HEK293 (cell line): ENCODE data around the gene SLC12A2.

Experiments
- CTCF ChIA-PET: fragments of 350-600 bp; formaldehyde crosslinking; extraction: SDS; loops from one replicate; lab custom pipeline; 2021; ENCODE audit warnings: antibody characterized with exemption; lab: Yijun Ruan, JAX
- POLR2A ChIA-PET: fragments of 300-600 bp; formaldehyde crosslinking; extraction: SDS; loops from one replicate; lab custom pipeline; 2020; ENCODE audit warnings: antibody characterized with exemption, inconsistent platforms; lab: Yijun Ruan, JAX
- H3K27ac ChIP-seq: fragments of 200-500 bp; sonication (Bioruptor generic); 2 replicates; pipeline ENCODE4 v1.5.1; 2014; ENCODE audit warnings: low read depth, low read length, control low read depth, inconsistent platforms; ENCODE audit errors: extremely low read depth
- H3K36me3 ChIP-seq, 2 experiments: fragments of 200-500 bp in 1 of 2; sonication (Bioruptor generic) in 1 of 2; 1 replicate in 1 of 2; 2 replicates in 1 of 2; pipeline ENCODE4 v1.5.1; 2014 to 2017; ENCODE audit warnings: inconsistent platforms in 2 of 2, low read length in 2 of 2; ENCODE audit not compliant: control insufficient read depth in 2 of 2, insufficient read depth in 1 of 2
- H3K4me1 ChIP-seq: fragments of 200-500 bp; sonication (Bioruptor generic); 2 replicates; pipeline ENCODE4 v1.5.1; 2014; ENCODE audit warnings: mild to moderate bottlenecking, low read length, inconsistent platforms; ENCODE audit not compliant: control insufficient read depth, insufficient read depth
- H3K4me3 ChIP-seq: 2 replicates; pipeline ENCODE4 v1.5.1; 2011; ENCODE audit warnings: low read depth, mild to moderate bottlenecking, control low read depth, low read length, moderate library complexity
- H3K9me3 ChIP-seq: fragments of 200-500 bp; sonication (Bioruptor generic); 2 replicates; pipeline ENCODE4 v1.5.1; 2014; ENCODE audit warnings: low read depth, low read length, inconsistent platforms; ENCODE audit not compliant: control insufficient read depth, insufficient read depth
- BCL6B ChIP-seq: fragments of 450-650 bp; formaldehyde crosslinking; IDR thresholded peaks from 2 replicates; pipeline ENCODE4 v1.5.1; 2017; ENCODE audit warnings: missing biosample characterization, missing genetic modification characterization
- CTCF ChIP-seq: fragments of 450-650 bp; formaldehyde crosslinking; IDR thresholded peaks from 2 replicates; pipeline ENCODE4 v1.5.1; 2016; ENCODE audit warnings: missing biosample characterization, missing genetic modification characterization
- GLIS1 ChIP-seq: fragments of 450-650 bp; formaldehyde crosslinking; IDR thresholded peaks from 2 replicates; pipeline ENCODE4 v1.5.1; 2016; ENCODE audit warnings: missing biosample characterization, missing genetic modification characterization
- HIC1 ChIP-seq: fragments of 450-650 bp; formaldehyde crosslinking; IDR thresholded peaks from 2 replicates; pipeline ENCODE4 v1.5.1; 2016; ENCODE audit warnings: missing biosample characterization, missing genetic modification characterization
- REPIN1 ChIP-seq: fragments of 450-650 bp; formaldehyde crosslinking; IDR thresholded peaks from 2 replicates; pipeline ENCODE4 v1.5.1; 2017; ENCODE audit warnings: missing biosample characterization, missing genetic modification characterization, low read depth
- SETDB1 ChIP-seq: IDR thresholded peaks from one replicate; pipeline ENCODE4 v1.6.1; 2017; ENCODE audit warnings: mild to moderate bottlenecking, low read length, moderate library complexity, mixed read lengths; ENCODE audit not compliant: insufficient read length
- ZBTB17 ChIP-seq: fragments of 450-650 bp; formaldehyde crosslinking; IDR thresholded peaks from 2 replicates; pipeline ENCODE4 v1.5.1; 2016; ENCODE audit warnings: missing biosample characterization, missing genetic modification characterization
- ZBTB20 ChIP-seq: fragments of 450-650 bp; formaldehyde crosslinking; IDR thresholded peaks from 2 replicates; pipeline ENCODE4 v1.5.1; 2016; ENCODE audit warnings: missing biosample characterization, missing genetic modification characterization
- ZNF202 ChIP-seq: fragments of 450-650 bp; formaldehyde crosslinking; IDR thresholded peaks from 2 replicates; pipeline ENCODE4 v1.5.1; 2016; ENCODE audit warnings: missing biosample characterization, missing genetic modification characterization, borderline replicate concordance
- ZNF37A ChIP-seq: fragments of 450-650 bp; IDR thresholded peaks from 2 replicates; pipeline ENCODE4 v1.5.1; 2018; ENCODE audit warnings: missing biosample characterization, missing genetic modification characterization
- ZNF473 ChIP-seq: fragments of 450-650 bp; formaldehyde crosslinking; IDR thresholded peaks from 2 replicates; pipeline ENCODE4 v1.5.1; 2017; ENCODE audit warnings: missing biosample characterization, missing genetic modification characterization
- ZNF501 ChIP-seq: fragments of 450-650 bp; formaldehyde crosslinking; IDR thresholded peaks from 2 replicates; pipeline ENCODE4 v1.5.1; 2016; ENCODE audit warnings: missing biosample characterization, missing genetic modification characterization
- ZNF514 ChIP-seq: fragments of 450-650 bp; formaldehyde crosslinking; IDR thresholded peaks from 2 replicates; pipeline ENCODE4 v1.5.1; 2016; ENCODE audit warnings: missing biosample characterization, missing genetic modification characterization
- ZNF555 ChIP-seq: fragments of 450-650 bp; formaldehyde crosslinking; conservative IDR thresholded peaks from 2 replicates; pipeline ENCODE4 v1.5.1; 2017; ENCODE audit warnings: missing biosample characterization, mild to moderate bottlenecking, missing genetic modification characterization, inconsistent platforms
- ZNF560 ChIP-seq: fragments of 450-650 bp; formaldehyde crosslinking; IDR thresholded peaks from 2 replicates; pipeline ENCODE4 v1.5.1; 2017; ENCODE audit warnings: missing biosample characterization, missing genetic modification characterization, borderline replicate concordance
- ZNF623 ChIP-seq: fragments of 450-650 bp; formaldehyde crosslinking; IDR thresholded peaks from 2 replicates; pipeline ENCODE4 v1.5.1; 2016; ENCODE audit warnings: missing biosample characterization, missing genetic modification characterization
- ZNF658 ChIP-seq: fragments of 450-650 bp; formaldehyde crosslinking; IDR thresholded peaks from 2 replicates; pipeline ENCODE4; 2016; ENCODE audit warnings: missing biosample characterization, missing genetic modification characterization
- ZNF660 ChIP-seq: fragments of 450-650 bp; IDR thresholded peaks from 2 replicates; pipeline ENCODE4 v1.5.1; 2018; ENCODE audit warnings: missing biosample characterization, mild to moderate bottlenecking, missing genetic modification characterization
- ZNF707 ChIP-seq: fragments of 450-650 bp; formaldehyde crosslinking; IDR thresholded peaks from 2 replicates; pipeline ENCODE4 v1.5.1; 2016; ENCODE audit warnings: missing biosample characterization, missing genetic modification characterization
- ZNF776 ChIP-seq: fragments of 450-650 bp; formaldehyde crosslinking; IDR thresholded peaks from 2 replicates; pipeline ENCODE4 v1.5.0; 2017; ENCODE audit warnings: missing biosample characterization, missing genetic modification characterization, borderline replicate concordance
- ZNF792 ChIP-seq: fragments of 450-650 bp; formaldehyde crosslinking; IDR thresholded peaks from 2 replicates; pipeline ENCODE4 v1.5.1; 2016; ENCODE audit warnings: missing biosample characterization, missing genetic modification characterization
- ZNF843 ChIP-seq: fragments of 450-650 bp; formaldehyde crosslinking; IDR thresholded peaks from 2 replicates; pipeline ENCODE4 v1.5.1; 2016; ENCODE audit warnings: missing biosample characterization, missing genetic modification characterization
- TF ChIP-seq, protein P1 (sequence below): fragments of 450-650 bp; formaldehyde crosslinking; IDR thresholded peaks from 2 replicates; pipeline ENCODE4 v1.5.1; 2016; ENCODE audit warnings: missing biosample characterization, missing genetic modification characterization

Gene SLC12A2

DNA sequence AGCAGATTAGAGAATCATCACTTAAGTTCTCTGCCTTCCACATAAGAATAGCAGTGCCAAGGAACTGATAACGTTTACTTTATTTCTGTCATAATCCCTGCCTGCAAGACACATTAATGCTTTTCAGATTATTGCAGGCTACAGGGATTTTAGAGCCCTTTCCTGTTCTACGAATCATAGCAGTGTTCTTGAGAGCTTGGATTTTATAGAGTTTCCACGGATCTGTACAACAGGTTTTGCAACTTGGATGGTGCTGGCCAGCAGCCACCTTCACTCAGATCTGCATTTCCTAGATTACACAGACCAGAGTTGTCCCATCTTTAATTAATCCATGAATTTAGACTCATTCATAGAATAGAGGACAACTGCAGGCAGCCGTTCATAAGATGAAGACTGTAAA, 38.1 kb downstream of the SLC12A2 start (continued):
- no peak for TF ChIP-seq BCL6B (tag by site-specific recombination)
- no peak for TF ChIP-seq ZNF514 (tag by site-specific recombination)
- no peak for TF ChIP-seq REPIN1

- no peak overlapping the region for H3K27ac ChIP-seq
- CTCF ChIA-PET: interaction anchor here (0.6 to 1.4 kb wide), 2 partner anchors 165 to 215 kb away, joined by 3 to 4 read pairs; no protein-coding TSS in a partner anchor
- no peaks in the 10 kb centered on the region for H3K4me1 ChIP-seq
- no peaks in the 10 kb centered on the region for H3K9me3 ChIP-seq
- no peak overlapping the region for H3K4me3 ChIP-seq
- TF ChIP-seq ZBTB17 (tag by site-specific recombination): no peak
- TF ChIP-seq ZNF560 (tag by site-specific recombination): no peak
- peaks cover 0 to 3% of the 10 kb centered on the region in 2 experiments; a peak in 1 of 3 replicates for H3K36me3 ChIP-seq
- POLR2A ChIA-PET: no interaction called here
Observed at GRCh38 chr5:128123936-128124335, 40.4 kb downstream of the SLC12A2 start.

DNA sequence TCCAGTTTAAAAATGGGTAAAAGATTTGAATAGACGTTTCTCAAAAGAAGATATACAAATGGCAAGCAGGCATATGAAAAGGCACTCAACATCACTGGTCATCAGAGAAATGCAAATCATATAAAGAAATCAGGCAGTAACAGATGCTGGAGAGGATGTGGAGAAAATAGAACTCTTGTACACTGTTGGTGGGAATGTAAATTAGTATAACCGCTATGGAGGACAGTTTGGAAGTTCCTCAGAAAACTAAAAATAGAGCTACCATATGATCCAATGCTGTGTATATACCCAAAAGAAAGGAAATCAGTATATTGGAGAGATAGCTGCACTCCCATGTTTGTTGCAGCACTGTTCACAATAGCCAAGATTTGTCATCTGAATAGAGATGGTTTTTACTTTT, 42.7 kb downstream of the SLC12A2 start:
- Histone ChIP-seq H3K4me1 (no peaks in the 10 kb centered on the region), H3K9me3 (no peaks in the 10 kb centered on the region), H3K4me3 (no peak overlapping the region), H3K27ac (no peak overlapping the region), H3K36me3 (peaks cover 0 to 9% of the 10 kb centered on the region in 2 experiments; a peak in 2 of 3 replicates)
- POLR2A ChIA-PET: no interaction called here
- CTCF ChIA-PET: interaction anchor here (0.6 kb wide), 1 partner anchor 25 kb away, joined by 3 read pairs; no protein-coding TSS in a partner anchor
- no peak for TF ChIP-seq ZNF707 (tag by site-specific recombination)
- no peak for TF ChIP-seq ZNF501 (tag by site-specific recombination)
- no peak for TF ChIP-seq ZNF792 (tag by site-specific recombination)
- no peak for TF ChIP-seq GLIS1 (tag by site-specific recombination)
- TF ChIP-seq ZNF555 (tag by site-specific recombination): no peak
- TF ChIP-seq HIC1 (tag by site-specific recombination): no peak

DNA sequence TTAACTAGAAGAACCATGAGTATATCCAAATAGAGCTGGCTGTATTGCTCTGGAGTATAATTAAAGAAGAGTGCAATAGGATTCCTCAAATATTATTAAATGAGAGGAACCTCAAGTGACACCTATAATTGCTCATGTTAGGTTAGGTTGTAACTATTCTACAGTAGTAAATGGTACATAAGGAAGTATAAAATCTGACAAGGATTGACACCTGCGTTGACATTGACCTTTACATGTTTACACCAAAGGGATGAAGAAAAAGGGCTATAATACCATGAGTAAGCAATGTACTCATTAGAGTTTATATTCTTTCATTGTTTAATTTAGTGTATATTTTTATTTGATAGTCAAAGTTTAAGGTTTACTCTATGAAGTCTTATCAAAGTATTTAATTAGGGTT, 48.9 kb downstream of the SLC12A2 start:
- ChIA-PET POLR2A (interaction anchor here (0.6 kb wide), 1 partner anchor 1354 kb away, joined by 3 read pairs; no protein-coding TSS in a partner anchor), CTCF (no interaction called here)
- no peak overlapping the region for H3K4me3 ChIP-seq
- no peak for TF ChIP-seq ZNF660 (tag by site-specific recombination)
- TF ChIP-seq ZNF658 (tag by site-specific recombination): no peak
- no peak for TF ChIP-seq CTCF (tag by site-specific recombination)
- no peak for TF ChIP-seq ZBTB20 (tag by site-specific recombination)
- TF ChIP-seq ZNF560 (tag by site-specific recombination): no peak
- no peak for TF ChIP-seq ZNF37A (tag by site-specific recombination)
- TF ChIP-seq, protein P1, sequence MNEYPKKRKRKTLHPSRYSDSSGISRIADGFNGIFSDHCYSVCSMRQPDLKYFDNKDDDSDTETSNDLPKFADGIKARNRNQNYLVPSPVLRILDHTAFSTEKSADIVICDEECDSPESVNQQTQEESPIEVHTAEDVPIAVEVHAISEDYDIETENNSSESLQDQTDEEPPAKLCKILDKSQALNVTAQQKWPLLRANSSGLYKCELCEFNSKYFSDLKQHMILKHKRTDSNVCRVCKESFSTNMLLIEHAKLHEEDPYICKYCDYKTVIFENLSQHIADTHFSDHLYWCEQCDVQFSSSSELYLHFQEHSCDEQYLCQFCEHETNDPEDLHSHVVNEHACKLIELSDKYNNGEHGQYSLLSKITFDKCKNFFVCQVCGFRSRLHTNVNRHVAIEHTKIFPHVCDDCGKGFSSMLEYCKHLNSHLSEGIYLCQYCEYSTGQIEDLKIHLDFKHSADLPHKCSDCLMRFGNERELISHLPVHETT (tag by site-specific recombination): no peak
- TF ChIP-seq ZNF776 (tag by site-specific recombination): no peak
- TF ChIP-seq ZNF202: no peak
- no peak for TF ChIP-seq ZNF473 (tag by site-specific recombination)
- no peak for TF ChIP-seq ZNF623 (tag by site-specific recombination)
- TF ChIP-seq ZNF843 (tag by site-specific recombination): no peak
- no peak for TF ChIP-seq SETDB1

More for the DNA sequence above, 48.9 kb downstream of the SLC12A2 start:
- no peaks in the 10 kb centered on the region for H3K4me1 ChIP-seq
- H3K9me3 ChIP-seq: no peaks in the 10 kb centered on the region
- no peak overlapping the region for H3K27ac ChIP-seq
- H3K36me3 ChIP-seq: peaks cover 6 to 30% of the 10 kb centered on the region in 2 experiments
